DMS114 treated with DMSO at 0.1 percent for 48 hours (cell line): ENCODE measurements around the gene PPP1R12B.
A peak's percentile ranks its signal among the peaks of the same experiment; 100 is the strongest.
"Not testable (repeated sequence)": the region's sequence is repeated elsewhere in the genome, so short reads cannot be mapped to it uniquely, and the experiment has no call there.

Experiments
- DNase-seq: peaks from one replicate; lab custom pipeline; 2025; ENCODE audit not compliant: unreplicated experiment; lab: John Stamatoyannopoulos, UW

PPP1R12B gene

GRCh38 chr1:202596638-202597037 is 248.1 kb downstream of the PPP1R12B start:
- no peak for DNase-seq

- no peak for DNase-seq
These were observed 248.7 kb downstream of the PPP1R12B start for GRCh38 chr1:202597090-202597761.

- peak; percentile 21 for DNase-seq
These were observed 251.4 kb downstream of the PPP1R12B start for GRCh38 chr1:202599669-202600431.

- DNase-seq, result no peak
These were observed 252.0 kb downstream of the PPP1R12B start for GRCh38 chr1:202600432-202601041.

GRCh38 chr1:202603435-202603834 is 254.9 kb downstream of the PPP1R12B start:
- no peak for DNase-seq

GRCh38 chr1:202605515-202605914 is 257.0 kb downstream of the PPP1R12B start:
- DNase-seq, result no peak

GRCh38 chr1:202612036-202612435 is 263.5 kb downstream of the PPP1R12B start:
- DNase-seq, result not testable (repeated sequence)

GRCh38 chr1:202613571-202613970 is 265.1 kb downstream of the PPP1R12B start:
- DNase-seq, result no peak

GRCh38 chr1:202614363-202615207 is 266.1 kb downstream of the PPP1R12B start:
- not testable (repeated sequence) for DNase-seq

GRCh38 chr1:202615208-202615500 is 266.7 kb downstream of the PPP1R12B start:
- not testable (repeated sequence) for DNase-seq

- DNase-seq, result no peak
These were observed 267.2 kb downstream of the PPP1R12B start for GRCh38 chr1:202615501-202616354.

GRCh38 chr1:202616355-202616915 is 267.9 kb downstream of the PPP1R12B start:
- DNase-seq, result no peak

- DNase-seq, result not testable (repeated sequence)
These were observed 270.5 kb downstream of the PPP1R12B start for GRCh38 chr1:202619012-202619411.

- no peak for DNase-seq
These were observed 271.0 kb downstream of the PPP1R12B start for GRCh38 chr1:202619505-202619904.

GRCh38 chr1:202620036-202620435 is 271.5 kb downstream of the PPP1R12B start:
- not testable (repeated sequence) for DNase-seq

GRCh38 chr1:202621446-202621845 is 272.9 kb downstream of the PPP1R12B start:
- DNase-seq, result no peak

- no peak for DNase-seq
These were observed 273.9 kb downstream of the PPP1R12B start for GRCh38 chr1:202622388-202622787.

GRCh38 chr1:202623075-202623474 is 274.6 kb downstream of the PPP1R12B start:
- no peak for DNase-seq

- not testable (repeated sequence) for DNase-seq
These were observed 275.0 kb downstream of the PPP1R12B start for GRCh38 chr1:202623476-202623875.
